Measurements from ENCODE around the gene PDCD10. TPM values are rescaled to one million over a fixed set of nuclear protein-coding genes. Genes with fewer than 3 reads are reported as not detected.

The PDCD10 gene
- polyA plus RNA-seq, 1 donor from 2014 or later: 79.1 TPM

- Histone ChIP-seq H2AFZ (ENCODE audit: low read depth, low read length) (no peak overlapping the region), H3K9me3 (ENCODE audit: low read length) (no peaks in the 10 kb centered on the region), H3K79me2 (replicated peaks; ENCODE audit: insufficient read depth, low read length) (peaks cover 30% of the 10 kb centered on the region), H4K20me1 (ENCODE audit: insufficient read depth) (no peaks in the 10 kb centered on the region), H3K4me3 (ENCODE audit: low read length) (no peak overlapping the region), H3F3A (ENCODE audit: insufficient read depth, low read length, poor library complexity, severe bottlenecking) (no peaks in the 10 kb centered on the region), H3K4me2 (ENCODE audit: low read length) (no peak overlapping the region), H3K36me3 (ENCODE audit: insufficient read depth, low read length) (peaks cover 11% of the 10 kb centered on the region), H3K9ac (ENCODE audit: low read length) (no peak overlapping the region), H3K27ac (ENCODE audit: low read length) (no peak overlapping the region), H3K27me3 (ENCODE audit: insufficient read depth, low read depth, low read length) (no peaks in the 10 kb centered on the region), H3K9me2 (ENCODE audit: insufficient read depth, low read length) (no peaks in the 10 kb centered on the region)
- TF ChIP-seq TAF1 (IDR thresholded peaks at IDR 0.05; ENCODE audit: low read depth): no peak
- no peak for TF ChIP-seq EP300 (conservative IDR thresholded peaks at IDR 0.05; ENCODE audit: poor library complexity, severe bottlenecking)
- no peak for TF ChIP-seq REST (IDR thresholded peaks at IDR 0.05; ENCODE audit: borderline replicate concordance)
- no peak for TF ChIP-seq MXI1 (conservative IDR thresholded peaks at IDR 0.05; ENCODE audit: poor library complexity, severe bottlenecking)
- no peak for TF ChIP-seq SMC3 (conservative IDR thresholded peaks at IDR 0.05; ENCODE audit: poor library complexity)
- no peak for TF ChIP-seq POLR2AphosphoS5 (IDR thresholded peaks at IDR 0.05)
- TF ChIP-seq, protein P1, sequence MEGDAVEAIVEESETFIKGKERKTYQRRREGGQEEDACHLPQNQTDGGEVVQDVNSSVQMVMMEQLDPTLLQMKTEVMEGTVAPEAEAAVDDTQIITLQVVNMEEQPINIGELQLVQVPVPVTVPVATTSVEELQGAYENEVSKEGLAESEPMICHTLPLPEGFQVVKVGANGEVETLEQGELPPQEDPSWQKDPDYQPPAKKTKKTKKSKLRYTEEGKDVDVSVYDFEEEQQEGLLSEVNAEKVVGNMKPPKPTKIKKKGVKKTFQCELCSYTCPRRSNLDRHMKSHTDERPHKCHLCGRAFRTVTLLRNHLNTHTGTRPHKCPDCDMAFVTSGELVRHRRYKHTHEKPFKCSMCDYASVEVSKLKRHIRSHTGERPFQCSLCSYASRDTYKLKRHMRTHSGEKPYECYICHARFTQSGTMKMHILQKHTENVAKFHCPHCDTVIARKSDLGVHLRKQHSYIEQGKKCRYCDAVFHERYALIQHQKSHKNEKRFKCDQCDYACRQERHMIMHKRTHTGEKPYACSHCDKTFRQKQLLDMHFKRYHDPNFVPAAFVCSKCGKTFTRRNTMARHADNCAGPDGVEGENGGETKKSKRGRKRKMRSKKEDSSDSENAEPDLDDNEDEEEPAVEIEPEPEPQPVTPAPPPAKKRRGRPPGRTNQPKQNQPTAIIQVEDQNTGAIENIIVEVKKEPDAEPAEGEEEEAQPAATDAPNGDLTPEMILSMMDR (IDR thresholded peaks at IDR 0.05; ENCODE audit: poor library complexity, severe bottlenecking): no peak
- no peak for TF ChIP-seq EZH2 (IDR thresholded peaks at IDR 0.05; ENCODE audit: borderline replicate concordance, insufficient read depth, low read length, poor library complexity, severe bottlenecking)
- TF ChIP-seq RAD21 (conservative IDR thresholded peaks at IDR 0.05): no peak
These were observed 16.1 kb downstream of the PDCD10 start for GRCh38 chr3:167718582-167718981.

GRCh38 chr3:167716920-167717319 is 17.8 kb downstream of the PDCD10 start:
- H4K20me1 ChIP-seq (ENCODE audit: insufficient read depth): no peaks in the 10 kb centered on the region

More at GRCh38 chr3:167716920-167717319, 17.8 kb downstream of the PDCD10 start:
- no peak overlapping the region for H3K4me2 ChIP-seq (ENCODE audit: low read length)
- peaks cover 26% of the 10 kb centered on the region for H3K79me2 ChIP-seq (replicated peaks; ENCODE audit: insufficient read depth, low read length)
- no peaks in the 10 kb centered on the region for H3K9me3 ChIP-seq (ENCODE audit: low read length)
- no peak overlapping the region for H3K4me3 ChIP-seq (ENCODE audit: low read length)
- H3K9ac ChIP-seq (ENCODE audit: low read length): no peak overlapping the region
- no peak overlapping the region for H2AFZ ChIP-seq (ENCODE audit: low read depth, low read length)
- TF ChIP-seq EP300 (conservative IDR thresholded peaks at IDR 0.05; ENCODE audit: poor library complexity, severe bottlenecking): no peak
- no peak for TF ChIP-seq RAD21 (conservative IDR thresholded peaks at IDR 0.05)
- TF ChIP-seq MXI1 (conservative IDR thresholded peaks at IDR 0.05; ENCODE audit: poor library complexity, severe bottlenecking): no peak
- TF ChIP-seq REST (IDR thresholded peaks at IDR 0.05; ENCODE audit: borderline replicate concordance): no peak
- TF ChIP-seq, protein P1 (IDR thresholded peaks at IDR 0.05; ENCODE audit: poor library complexity, severe bottlenecking): no peak
- no peak for TF ChIP-seq TAF1 (IDR thresholded peaks at IDR 0.05; ENCODE audit: low read depth)
- no peak for TF ChIP-seq POLR2AphosphoS5 (IDR thresholded peaks at IDR 0.05)
- no peak for TF ChIP-seq EZH2 (IDR thresholded peaks at IDR 0.05; ENCODE audit: borderline replicate concordance, insufficient read depth, low read length, poor library complexity, severe bottlenecking)
- no peak for TF ChIP-seq SMC3 (conservative IDR thresholded peaks at IDR 0.05; ENCODE audit: poor library complexity)
- no peak overlapping the region for H3K27ac ChIP-seq (ENCODE audit: low read length)
- peaks cover 11% of the 10 kb centered on the region for H3K36me3 ChIP-seq (ENCODE audit: insufficient read depth, low read length)
- no peaks in the 10 kb centered on the region for H3K9me2 ChIP-seq (ENCODE audit: insufficient read depth, low read length)
- H3F3A ChIP-seq (ENCODE audit: insufficient read depth, low read length, poor library complexity, severe bottlenecking): no peaks in the 10 kb centered on the region
- no peaks in the 10 kb centered on the region for H3K27me3 ChIP-seq (ENCODE audit: insufficient read depth, low read depth, low read length)

Measured in neural cell (in vitro differentiated cells).